NCI-H2196 treated with DMSO at 0.1 percent for 48 hours (cell line): Measurements from ENCODE around the gene ZNF778.

Source experiments
- DNase-seq: peaks from one replicate; lab custom pipeline; 2025; ENCODE audit not compliant: unreplicated experiment; lab: John Stamatoyannopoulos, UW

The ZNF778 gene

DNA sequence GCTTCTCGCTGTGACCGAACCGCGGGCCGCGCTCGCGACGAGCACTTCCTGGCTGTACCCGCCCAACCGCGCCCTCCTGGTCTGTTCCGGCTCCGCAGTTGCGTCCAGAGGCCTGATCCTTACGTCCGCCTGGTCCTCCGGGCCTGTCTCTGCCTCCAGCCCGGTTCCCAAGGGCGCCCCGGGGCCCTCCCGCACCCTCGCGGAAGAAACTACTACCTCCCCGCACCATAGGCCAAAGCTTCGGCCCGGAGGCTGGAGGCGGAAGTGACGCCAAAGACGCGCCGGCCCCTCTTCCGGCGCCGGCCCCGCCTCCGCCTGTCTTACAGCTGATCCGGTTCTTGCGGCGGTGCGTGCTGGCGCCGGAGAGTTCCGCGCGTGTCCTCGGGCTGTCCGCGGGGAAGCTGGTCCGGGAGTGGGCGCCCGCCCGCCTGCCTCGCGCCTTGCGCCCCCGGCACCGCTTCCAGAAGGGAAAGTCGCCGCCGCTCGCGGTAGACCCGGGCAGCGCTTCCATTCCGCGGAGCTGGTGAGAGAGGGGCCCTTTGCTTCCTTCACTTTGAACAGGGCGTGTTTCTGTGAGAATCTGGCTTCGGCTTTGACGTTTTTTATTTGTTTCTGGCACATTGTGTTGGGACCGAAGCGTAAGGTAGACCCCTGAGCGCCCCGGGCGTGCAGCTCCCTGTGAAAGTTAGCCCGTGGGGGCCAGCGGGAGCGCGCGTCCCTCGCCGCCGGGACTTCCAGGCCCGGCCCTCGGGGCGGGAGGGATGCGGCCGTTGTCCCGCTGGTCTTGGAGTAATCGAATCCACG lies at the start of gene ZNF778:
Gene ZNF778, plus strand, starts transcription at position 316 of the 804 bp plus-strand sequence. CDS start 3,425 bp downstream, outside the sequence.
- peak; percentile 52 for DNase-seq

DNA sequence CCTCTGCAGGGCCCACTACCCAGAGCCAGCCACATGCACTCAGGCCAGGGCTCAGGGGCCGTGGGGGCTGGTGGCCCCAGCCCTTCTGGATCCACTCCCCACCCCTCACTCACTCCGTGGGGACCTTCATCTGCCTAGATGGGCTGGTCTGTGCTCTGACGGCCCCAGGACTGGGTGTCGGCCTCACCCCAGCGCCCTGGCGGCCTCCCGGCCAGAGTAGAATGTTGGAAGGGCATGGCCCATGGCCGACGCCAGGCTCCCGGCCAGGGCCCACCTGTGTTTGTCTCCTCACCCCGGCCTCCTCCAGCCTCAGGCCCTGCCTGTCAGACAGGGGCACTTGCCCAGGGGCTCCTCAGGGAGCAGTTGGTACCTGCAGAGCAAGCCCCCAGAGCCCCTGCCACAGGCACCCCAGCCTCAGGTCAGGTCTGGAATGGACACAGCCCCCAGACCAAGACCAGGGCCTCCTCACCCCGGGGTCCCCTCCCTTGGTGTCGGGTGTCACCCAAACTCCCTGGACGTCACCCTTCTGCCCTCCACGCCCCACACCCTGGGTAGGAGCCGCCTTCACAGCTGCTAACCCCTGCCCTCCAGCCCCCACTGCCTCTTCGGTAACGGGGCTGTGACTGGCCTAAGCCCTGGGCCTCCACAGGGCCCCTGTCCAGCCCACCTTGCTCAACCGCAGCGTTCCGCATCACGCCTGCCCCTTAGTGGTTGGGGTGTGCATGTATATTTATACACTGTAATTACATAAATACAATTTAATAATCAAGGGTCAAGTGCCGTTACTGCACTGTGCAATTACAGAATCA lies 48.9 kb upstream of the ZNF778 start:
- no peak for DNase-seq

DNA sequence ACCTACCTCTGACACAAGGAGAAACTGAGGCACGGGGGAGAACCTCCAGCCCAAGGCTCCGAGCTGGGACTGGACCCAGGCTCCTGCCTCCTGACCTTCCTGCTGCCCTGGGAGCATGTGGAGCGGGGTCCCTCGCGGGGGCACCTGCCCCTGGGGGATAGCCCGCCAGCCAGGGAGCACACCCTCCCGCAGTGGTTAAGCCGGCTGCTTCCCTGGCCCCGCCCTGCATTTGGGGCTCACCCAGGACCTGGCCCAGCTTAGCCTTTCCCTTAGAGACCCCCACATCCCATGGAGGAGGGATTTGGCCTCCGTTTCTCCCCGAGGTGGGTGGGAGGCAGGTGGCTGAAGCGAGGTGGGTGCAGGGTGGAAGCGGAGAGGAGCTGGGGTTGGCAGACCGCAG lies 47.7 kb upstream of the ZNF778 start:
- DNase-seq = no peak

GRCh38 chr16:89170346-89171215 lies 46.9 kb upstream of the ZNF778 start:
- DNase-seq = peak; percentile 44

GRCh38 chr16:89171216-89172170 lies 46.0 kb upstream of the ZNF778 start, which contains the start of gene CDH15:
CDH15 (plus strand) TSS chr16:89171748; CDS start chr16:89171832, 84 bp downstream.
- DNase-seq = peak; percentile 73

DNA sequence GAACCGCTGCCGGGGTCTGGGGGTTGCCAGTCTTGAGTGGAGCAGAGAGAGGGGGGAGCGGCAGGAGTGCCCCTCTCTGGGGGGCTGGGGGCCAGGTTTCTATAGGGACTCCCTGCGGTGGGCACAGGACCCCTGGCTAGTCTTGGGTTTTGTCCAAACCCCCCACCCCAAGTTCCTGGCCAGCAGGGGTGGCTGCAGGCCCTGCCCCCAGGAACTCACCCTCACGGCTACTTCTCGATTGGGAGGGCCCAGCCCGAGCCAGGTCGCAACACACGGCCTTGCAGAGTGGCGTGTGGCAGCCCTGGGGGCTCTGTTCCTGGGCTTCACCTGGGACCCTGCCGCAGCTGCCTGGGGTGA lies 45.4 kb upstream of the ZNF778 start:
- no peak for DNase-seq

DNA sequence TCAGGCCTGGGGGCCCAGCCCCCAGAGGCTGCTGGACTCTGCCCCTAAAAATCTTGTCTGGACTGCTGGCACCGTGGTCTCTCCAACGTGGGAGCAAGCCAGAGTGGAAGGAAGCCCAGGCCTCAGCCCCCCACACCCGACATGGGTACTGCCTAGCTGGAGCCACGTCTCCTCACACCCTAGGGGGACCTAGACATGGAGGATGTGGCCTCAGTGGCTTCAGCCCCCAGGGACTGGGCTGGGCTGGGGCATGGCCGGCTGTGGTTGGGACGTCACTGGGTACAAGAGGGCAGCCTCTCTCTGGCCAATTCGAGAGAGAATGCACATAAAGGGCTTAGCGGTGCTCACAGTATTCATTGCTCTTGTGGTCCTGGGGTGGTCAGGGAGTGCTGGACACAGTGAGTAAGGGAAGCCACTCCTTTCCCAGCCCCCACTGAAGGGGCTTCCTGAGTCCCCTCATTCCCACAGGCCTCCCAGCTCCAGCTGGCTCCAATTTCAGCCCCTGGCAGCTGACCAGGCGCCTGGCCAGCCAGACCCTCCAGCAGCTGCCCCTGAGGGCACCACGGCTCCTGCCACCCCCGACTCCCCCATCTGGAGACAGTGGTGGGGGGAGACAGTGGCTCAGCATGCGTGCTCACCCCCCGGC lies 44.9 kb upstream of the ZNF778 start:
- no peak for DNase-seq

DNA sequence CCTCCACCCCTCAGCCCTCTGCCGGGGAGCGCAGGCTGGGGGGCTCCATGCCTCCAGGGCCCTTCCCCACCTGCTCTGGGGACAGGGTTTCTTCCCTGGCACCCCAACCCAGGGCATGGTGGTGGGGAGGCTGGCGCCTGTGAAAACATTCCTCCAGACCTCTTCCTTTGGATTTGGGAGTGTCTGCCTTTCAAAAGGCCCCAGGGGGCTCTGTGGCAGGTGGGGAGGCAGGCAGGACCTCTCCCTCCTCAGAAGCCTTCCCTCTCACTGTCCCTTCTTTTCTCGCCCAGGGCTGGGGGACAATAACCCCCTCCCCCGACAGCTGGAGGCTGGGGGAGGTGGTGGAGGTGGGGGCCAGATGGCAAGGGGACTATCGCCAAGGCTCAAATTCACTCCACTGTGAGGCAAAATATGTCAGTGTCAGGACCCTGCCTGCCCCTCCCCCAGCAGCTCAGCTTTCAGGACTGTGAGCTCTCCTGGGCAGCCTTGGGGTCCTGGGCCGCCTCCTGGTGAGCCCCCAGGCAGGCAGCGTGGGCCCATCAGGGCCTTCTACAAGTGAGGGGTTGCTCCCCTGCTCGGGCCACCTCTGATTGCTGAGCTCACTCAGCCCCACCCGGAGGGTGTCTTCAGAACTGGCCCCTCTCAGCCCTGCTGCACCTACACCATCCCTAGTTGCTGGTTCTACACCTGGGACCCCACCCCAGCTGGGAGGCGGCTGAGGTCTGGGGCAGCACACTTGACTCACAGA lies 44.2 kb upstream of the ZNF778 start:
- DNase-seq = no peak

GRCh38 chr16:89174055-89174827 lies 43.3 kb upstream of the ZNF778 start:
- no peak for DNase-seq

- DNase-seq = no peak
Observed at GRCh38 chr16:89174877-89175276, 42.6 kb upstream of the ZNF778 start.

GRCh38 chr16:89175280-89176146 lies 42.0 kb upstream of the ZNF778 start:
- no peak for DNase-seq

DNA sequence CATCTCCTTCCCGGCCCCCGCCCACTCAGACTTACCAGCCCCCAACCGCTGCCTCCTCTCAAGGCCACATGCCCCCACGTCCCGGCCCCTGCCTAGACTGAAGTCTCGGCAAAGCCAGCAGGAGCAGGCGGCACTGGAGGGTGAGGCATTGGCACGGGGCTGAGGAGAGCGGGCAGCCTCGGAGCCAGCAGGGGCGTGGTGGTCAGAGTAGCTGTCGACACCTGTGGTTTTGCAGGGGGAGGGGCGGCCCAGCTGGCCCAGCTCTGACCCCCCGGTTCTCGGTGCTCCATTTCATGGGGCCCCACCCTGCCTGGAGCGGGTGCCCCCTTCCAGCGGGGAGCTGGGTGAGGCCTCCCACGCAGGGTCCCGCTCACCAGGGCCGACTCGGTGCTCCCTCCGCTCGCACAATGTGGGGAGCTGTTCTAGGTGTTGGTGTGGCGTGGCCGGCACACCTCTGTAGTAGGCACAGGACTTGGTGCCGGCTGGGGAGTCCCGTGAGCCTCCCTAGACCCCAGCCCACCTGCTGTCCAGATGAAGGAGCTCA lies 41.3 kb upstream of the ZNF778 start:
- no peak for DNase-seq

- no peak for DNase-seq
Observed at GRCh38 chr16:89176717-89177116, 40.8 kb upstream of the ZNF778 start.

DNA sequence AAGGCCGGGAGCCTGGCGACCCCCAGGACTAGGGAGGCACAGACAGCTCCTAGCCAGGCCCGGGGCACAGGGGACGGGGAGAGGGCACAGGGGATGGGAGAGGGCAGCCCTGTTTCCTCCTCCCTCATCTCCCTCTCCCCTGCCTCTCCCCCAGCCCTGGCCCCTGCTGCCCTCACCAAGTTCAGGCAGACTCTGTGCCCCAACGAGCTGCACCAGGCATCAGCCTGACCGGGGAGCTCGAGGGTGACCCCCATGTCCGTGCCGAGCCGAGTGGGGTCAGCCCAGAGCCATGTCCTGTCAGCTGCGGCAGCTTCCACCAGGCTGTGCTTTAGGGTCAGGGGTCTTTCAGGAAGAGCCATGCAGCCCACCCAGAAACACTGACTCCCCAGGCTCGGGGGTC lies 40.0 kb upstream of the ZNF778 start:
- DNase-seq = no peak

GRCh38 chr16:89178453-89179147 lies 38.9 kb upstream of the ZNF778 start:
- DNase-seq = no peak

GRCh38 chr16:89179148-89179484 lies 38.4 kb upstream of the ZNF778 start:
- no peak for DNase-seq
